Ovary (tissue), 9 donors: ENCODE measurements around the gene CA11. TPM values are rescaled to one million over a fixed set of nuclear protein-coding genes. Genes with fewer than 3 reads are reported as not detected.
A peak's percentile ranks its signal among the peaks of the same experiment; 100 is the strongest.

Source experiments
- DNase-seq, 5 donors: peaks; one replicate each; pipeline ENCODE4 v3.0.0-alpha.2; 2019 to 2020
- H3K27ac ChIP-seq, 2 donors: fragments of 200-600 bp; one replicate each; pipeline versions ENCODE4 v1.5.1 to v1.8.0; 2019 to 2022
- H3K27me3 ChIP-seq: fragments of 200-600 bp; one replicate; pipeline ENCODE4 v1.8.0; 2022
- H3K36me3 ChIP-seq: fragments of 200-600 bp; sonication (generic); one replicate; pipeline ENCODE4 v1.5.1; 2019
- H3K4me1 ChIP-seq: one replicate; pipeline ENCODE4 v1.8.1; 2013; ENCODE audit warnings: mild to moderate bottlenecking, moderate library complexity; ENCODE audit not compliant: insufficient read depth
- H3K4me3 ChIP-seq: fragments of 200-600 bp; sonication (generic); one replicate; pipeline ENCODE4 v1.5.1; 2017
- H3K9me3 ChIP-seq, 2 donors: fragments of 200-600 bp in 1 of 2; sonication (generic) in 1 of 2; one replicate each; pipeline versions ENCODE4 v1.5.1 to v1.8.1; 2013 to 2019; ENCODE audit warnings: mild to moderate bottlenecking in 1 of 2, moderate library complexity in 1 of 2
- CTCF ChIP-seq, 3 donors: fragments of 450-650 bp in 2 of 3; fragments of 200-600 bp in 1 of 3; IDR thresholded peaks; one replicate each; pipeline versions ENCODE4 v1.5.1 to v1.8.0; 2016 to 2022; ENCODE audit warnings: antibody characterized with exemption in 3 of 3, mild to moderate bottlenecking in 1 of 3
- EP300 ChIP-seq: sonication (generic); formaldehyde crosslinking; IDR thresholded peaks from one replicate; pipeline ENCODE4 v1.6.1; 2017; ENCODE audit warnings: antibody characterized with exemption
- POLR2A ChIP-seq: fragments of 450-650 bp; IDR thresholded peaks from one replicate; pipeline ENCODE4 v1.6.1; 2017; ENCODE audit warnings: antibody characterized with exemption, mild to moderate bottlenecking, moderate library complexity
- WGBS, 3 donors: extraction: QIAGEN DNeasy Blood & Tissue Kit in 1 of 3; methylation state at CpG; one replicate each; pipeline versions ENCODE4 v1.1.5 to v1.1.7; 2013 to 2017; 5-methylcytosine and 5-hydroxymethylcytosine counted together
- intact Hi-C, 4 donors: fragments of 100-400 bp; cut with DNase I; formaldehyde crosslinking; loops; one replicate each; pipeline versions ENCODE4 v1.11.0 to v1.15.1; 2022 to 2023
- polyA plus RNA-seq, 2 donors: library from polyadenylated mRNA; stranded (reverse); fragments of 200-250 nt in 1 of 2; fragments of 350-450 nt in 1 of 2; fragmentation: Illumina TruSeq in 1 of 2; extraction: RNeasy Lipid Tissue Mini Kit (QIAGEN cat#74804) in 1 of 2; gene quantifications; one replicate each; pipeline ENCODE4 v1.2.3, GENCODE V29; 2013 to 2014
- total RNA-seq, 7 donors: library from RNA; depleted of rRNA in 2 of 7; stranded (reverse); fragments of >200 nt in 2 of 7; fragmentation: NEBNext Ultra II Directional in 3 of 7; extraction: Animal tissue kit (Norgen Biotek cat#: 25700) in 3 of 7; gene quantifications; one replicate each; pipeline versions ENCODE4 v1.1.0 to v1.2.4, GENCODE V29; 2016 to 2023
- donor health status: DM: no; HTN: no; CAD: no; lungs with moderate emphysema.
- donor health status: DM: no; HTN: no; CAD: no.
- donor health status: Bipolar disorder and iron deficiency.
- donor health status: DM: yes; HTN: yes; CAD: no.
- donor health status: DM: no; HTN: no; CAD: no.
- donor health status: DM: yes; HTN: yes; CAD: no.

The CA11 gene
- total and polyA plus RNA-seq, 9 donors = 14.9 to 53.1 (median 43.1) TPM

GRCh38 chr19:48674921-48675824 lies 29.2 kb upstream of the CA11 start:
- Histone ChIP-seq H3K36me3 (no peaks in the 10 kb centered on the region), H3K4me3 (no peak overlapping the region), H3K27me3 (no peaks in the 10 kb centered on the region), H3K9me3 (no peaks in the 10 kb centered on the region), H3K27ac (no peak overlapping the region), H3K4me1 (peaks cover 3% of the 10 kb centered on the region)
- peak; percentile 82 to 87 (median 83) for DNase-seq
- intact Hi-C loops = loop anchor here in 3 of 4 donors (2.0 to 5.0 kb wide), 4 partner anchors 37 to 64 kb away; no protein-coding TSS in a partner anchor
- peak; percentile 84 to 91 (median 89) for TF ChIP-seq CTCF (IDR thresholded peaks at IDR 0.05)
- TF ChIP-seq POLR2A = no peak
- WGBS, 3 donors = 33% methylated on average over 28 of the region's 28 CpGs

GRCh38 chr19:48674216-48674809 lies 28.3 kb upstream of the CA11 start:
- intact Hi-C loops = loop anchor here in 2 of 4 donors (2.0 kb wide), 2 partner anchors 38 to 64 kb away; no protein-coding TSS in a partner anchor
- 87 to 92% (median 91%) methylated on average over 17 to 19 of the region's 19 CpGs for WGBS, 3 donors
- no peaks in the 10 kb centered on the region for H3K9me3 ChIP-seq
- no peak for TF ChIP-seq POLR2A
- TF ChIP-seq CTCF (IDR thresholded peaks at IDR 0.05) = no peak
- TF ChIP-seq EP300 = no peak
- H3K36me3 ChIP-seq = no peaks in the 10 kb centered on the region
- no peak overlapping the region for H3K27ac ChIP-seq
- no peak overlapping the region for H3K4me3 ChIP-seq
- no peak for DNase-seq
- H3K27me3 ChIP-seq = no peaks in the 10 kb centered on the region
- peaks cover 3% of the 10 kb centered on the region for H3K4me1 ChIP-seq

GRCh38 chr19:48673436-48674100 lies 27.6 kb upstream of the CA11 start:
- peaks cover 3% of the 10 kb centered on the region for H3K4me1 ChIP-seq
- TF ChIP-seq POLR2A = no peak
- TF ChIP-seq CTCF (IDR thresholded peaks at IDR 0.05) = no peak
- TF ChIP-seq EP300 = no peak
- intact Hi-C loops = loop anchor here in 2 of 4 donors (2.0 kb wide), 2 partner anchors 39 to 65 kb away; no protein-coding TSS in a partner anchor
- DNase-seq = no peak
- 83 to 86% (median 85%) methylated on average over 25 of the region's 25 CpGs for WGBS, 3 donors
- H3K27ac ChIP-seq = no peak overlapping the region
- H3K9me3 ChIP-seq = no peaks in the 10 kb centered on the region
- no peak overlapping the region for H3K4me3 ChIP-seq
- H3K27me3 ChIP-seq = no peaks in the 10 kb centered on the region
- no peaks in the 10 kb centered on the region for H3K36me3 ChIP-seq

GRCh38 chr19:48672994-48673393 lies 27.0 kb upstream of the CA11 start, which contains the start of gene NTN5:
Gene NTN5, minus strand, starts transcription at chr19:48673017. Its CDS starts 2,031 bp downstream, at chr19:48670986.
- intact Hi-C loops = no loop called here
- WGBS, 3 donors = 83 to 86% (median 85%) methylated on average over 22 to 25 of the region's 25 CpGs
- no peaks in the 10 kb centered on the region for H3K27me3 ChIP-seq
- no peak within 1 kb of the TSS for H3K4me3 ChIP-seq
- H3K9me3 ChIP-seq = no peaks in the 10 kb centered on the region
- no peaks in the 10 kb centered on the region for H3K36me3 ChIP-seq
- H3K4me1 ChIP-seq = peaks cover 3% of the 10 kb centered on the region
- no peak for TF ChIP-seq EP300
- TF ChIP-seq POLR2A = no peak
- TF ChIP-seq CTCF (IDR thresholded peaks at IDR 0.05) = no peak
- no peak for DNase-seq
- no peak within 1 kb of the TSS for H3K27ac ChIP-seq
